ENCODE data around the gene HERC3.

HERC3 gene

DNA sequence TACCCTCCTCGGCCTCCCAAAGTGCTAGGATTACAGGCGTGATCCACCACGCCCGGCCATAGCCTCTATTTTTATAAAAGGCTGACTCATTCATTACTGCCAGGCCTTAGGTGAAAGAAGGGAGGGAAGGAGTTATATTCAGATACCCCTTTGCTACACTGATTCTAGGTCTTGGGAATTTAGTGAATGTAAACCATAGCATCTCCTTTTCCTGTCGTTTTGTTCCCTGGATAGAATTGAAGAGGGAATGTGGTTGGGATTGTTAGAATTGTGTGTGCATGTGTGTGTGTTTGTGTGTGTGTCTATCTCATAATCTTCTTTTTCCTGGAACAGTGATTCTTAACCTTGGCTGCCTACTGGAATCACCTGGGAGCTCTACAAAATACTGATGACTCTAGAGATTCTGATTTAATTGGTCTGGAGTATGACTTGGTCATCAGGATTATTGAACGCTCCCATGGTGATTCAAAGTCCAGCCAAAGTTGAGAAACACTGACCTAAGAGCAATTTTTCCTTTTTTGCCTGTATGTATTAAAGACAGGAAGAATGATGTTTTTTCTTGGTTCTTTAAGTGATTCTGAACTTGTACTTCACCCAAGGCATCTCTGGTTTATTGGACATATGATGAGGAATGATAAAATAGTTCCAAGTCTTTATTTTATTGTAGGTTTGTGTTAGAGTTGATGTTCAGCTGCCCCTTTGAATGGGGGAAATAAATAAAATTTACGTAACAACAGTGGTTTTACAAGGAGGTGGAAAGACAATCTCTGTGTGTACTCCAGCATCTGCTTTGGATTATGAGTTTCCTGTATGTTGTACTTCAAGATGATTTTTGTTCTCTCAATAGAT is 68.4 kb downstream of the HERC3 start:
- DNase-seq (ENCODE audit: low spot score), result no peak

DNA sequence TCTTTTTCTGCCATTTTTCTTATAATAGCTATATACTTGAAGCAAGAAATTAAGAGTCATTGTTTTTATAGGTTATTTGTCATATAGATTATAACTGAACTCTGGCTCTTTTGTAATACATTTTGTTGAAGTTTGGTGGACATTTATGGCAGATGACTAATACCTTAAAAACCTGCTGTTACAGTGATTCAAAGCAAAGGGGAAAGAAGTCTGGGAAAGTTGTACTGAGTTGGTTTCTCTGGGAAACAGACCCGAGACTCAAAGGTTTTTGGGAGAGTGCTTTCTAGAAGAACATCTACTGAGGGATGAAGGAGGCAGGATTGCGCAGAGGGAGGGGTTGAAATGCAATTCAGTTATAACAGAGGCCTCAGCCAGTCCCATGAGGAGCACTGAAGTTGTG is 69.5 kb downstream of the HERC3 start:
- peak; percentile 38 for DNase-seq (ENCODE audit: low spot score)

DNA sequence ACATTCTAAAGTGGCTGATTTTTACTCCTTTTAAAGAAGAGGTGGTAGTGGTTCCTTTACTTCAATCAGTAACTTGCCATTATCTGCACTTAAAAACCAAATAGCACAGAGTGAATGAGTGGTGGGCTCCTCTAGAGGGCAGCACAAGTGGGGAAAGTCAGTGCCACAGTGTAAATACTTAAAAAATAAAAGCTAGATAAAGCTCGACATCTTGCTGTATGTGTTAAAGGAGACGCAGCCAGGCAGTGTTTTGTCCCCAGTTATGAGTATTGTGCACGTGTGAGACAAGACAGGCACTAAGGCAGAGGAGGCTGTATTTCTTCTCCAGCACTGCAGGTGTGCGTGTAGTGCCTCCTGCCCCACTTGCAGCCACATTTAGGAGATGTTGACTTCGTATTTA is 80.7 kb downstream of the HERC3 start:
- DNase-seq (ENCODE audit: low spot score), result no peak

DNA sequence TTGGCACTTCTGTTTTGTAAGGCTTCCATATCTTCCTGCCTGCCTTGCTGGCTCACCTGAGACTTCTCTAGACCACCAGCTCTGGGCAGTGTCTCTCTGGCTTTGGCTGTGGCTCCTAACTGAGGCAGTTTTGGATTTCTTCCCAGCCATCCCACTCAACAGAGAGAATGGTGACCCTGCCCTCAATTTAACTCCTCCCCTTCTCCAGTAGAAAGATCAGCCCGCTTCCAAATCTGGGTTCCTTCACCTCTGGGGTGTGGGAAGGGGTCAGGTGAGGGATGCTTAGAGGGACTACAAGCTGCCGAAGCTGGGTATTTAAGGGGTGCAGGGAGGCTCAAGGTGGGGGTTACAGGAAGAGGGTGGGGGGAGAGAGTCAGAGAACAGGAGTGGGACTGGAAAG is 81.6 kb downstream of the HERC3 start:
- no peak for DNase-seq (ENCODE audit: low spot score)

DNA sequence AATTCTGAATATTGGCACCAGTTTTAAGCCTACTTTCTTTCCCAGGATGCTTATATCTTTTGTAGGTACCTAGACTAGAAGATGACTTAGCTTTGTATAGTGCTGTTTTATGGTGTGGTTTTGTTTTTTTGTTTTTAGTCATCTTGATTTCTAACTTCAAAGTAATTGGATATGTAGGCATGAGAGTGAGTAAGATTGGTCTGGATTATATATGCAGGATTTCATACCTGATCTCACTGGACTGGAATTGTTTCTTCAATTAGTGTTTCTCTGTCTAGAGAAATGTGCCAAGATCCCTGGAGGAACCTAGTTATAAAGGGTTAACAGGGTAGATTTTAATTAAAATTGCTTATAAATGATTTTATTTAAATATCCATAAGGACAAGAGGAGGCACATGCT is 82.3 kb downstream of the HERC3 start:
- no peak for DNase-seq (ENCODE audit: low spot score)

DNA sequence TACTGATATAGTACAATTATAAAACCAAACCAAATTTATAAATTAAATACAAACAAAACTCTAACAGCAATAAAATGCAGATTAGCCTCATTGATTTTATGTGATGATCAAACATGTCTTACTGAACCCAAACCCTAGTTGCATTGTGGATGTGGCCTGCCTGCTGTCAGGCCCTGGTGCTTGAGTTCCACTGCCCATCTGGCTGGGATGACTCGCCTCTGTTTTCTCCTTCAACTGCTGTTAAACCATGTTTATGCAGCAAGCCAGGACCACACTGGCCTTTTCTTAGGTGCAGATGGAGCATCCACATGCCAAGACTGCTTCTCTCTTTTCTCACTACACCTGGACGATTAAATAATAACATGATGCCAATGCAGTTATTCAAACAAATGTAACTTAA is 82.7 kb downstream of the HERC3 start:
- DNase-seq (ENCODE audit: low spot score), result peak; percentile 16

DNA sequence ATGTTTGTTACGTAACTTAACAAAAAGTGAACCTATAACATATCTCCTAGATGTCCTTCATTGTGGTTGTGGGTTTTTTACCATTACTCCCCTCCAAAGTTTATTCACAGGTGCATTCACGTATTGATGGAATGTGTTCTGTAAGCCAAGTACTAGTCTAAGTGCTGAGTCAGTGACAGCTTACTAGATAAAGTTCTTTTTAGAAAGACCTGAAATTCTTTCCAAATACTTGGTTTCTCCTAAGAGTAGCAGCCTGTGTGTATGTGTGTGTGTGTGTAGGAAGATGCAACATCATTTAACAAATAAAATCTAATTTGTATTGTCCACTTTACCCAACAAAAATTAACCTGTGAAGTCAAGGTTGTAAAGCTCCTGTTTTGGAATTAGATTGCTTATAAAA is 83.3 kb downstream of the HERC3 start:
- no peak for DNase-seq (ENCODE audit: low spot score)

DNA sequence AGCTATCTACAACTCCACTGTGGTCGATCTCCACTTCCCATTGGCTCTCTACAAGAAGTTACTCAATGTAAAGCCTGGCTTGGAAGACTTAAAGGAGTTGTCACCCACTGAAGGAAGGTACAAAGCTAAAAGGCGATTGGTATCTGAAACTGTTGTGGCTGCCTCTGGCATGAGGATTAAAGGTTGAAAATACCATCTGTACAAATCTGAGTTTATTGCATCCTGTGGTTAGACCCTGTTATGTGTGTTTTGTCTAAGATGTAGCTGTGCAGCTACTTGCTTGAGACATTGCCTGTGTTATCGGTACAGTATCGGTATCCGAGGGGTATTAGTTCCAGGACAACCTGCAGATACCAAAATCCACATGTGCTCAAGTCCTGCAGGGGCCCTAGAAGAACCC is 88.9 kb downstream of the HERC3 start:
- DNase-seq (ENCODE audit: low spot score), result no peak

DNA sequence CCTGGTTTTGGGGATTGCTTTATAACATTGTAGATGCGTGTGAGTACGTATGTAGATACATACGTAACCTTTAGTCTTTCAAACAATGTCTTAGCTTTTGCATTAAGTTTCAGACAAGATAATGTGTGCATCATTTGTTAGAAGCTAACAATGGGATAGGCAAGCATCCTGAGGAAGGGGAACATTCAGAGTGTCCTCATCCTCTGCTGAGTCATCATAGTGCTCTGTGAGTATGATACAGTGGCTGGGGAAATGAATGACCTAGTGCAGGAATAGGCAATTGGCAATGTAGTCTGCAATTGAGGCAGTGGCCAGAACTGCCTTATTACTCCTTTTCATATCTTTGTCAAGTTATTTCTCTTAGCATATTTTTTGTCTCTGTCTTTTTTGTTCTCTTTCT is 98.1 kb downstream of the HERC3 start:
- DNase-seq (ENCODE audit: low spot score), result no peak

DNA sequence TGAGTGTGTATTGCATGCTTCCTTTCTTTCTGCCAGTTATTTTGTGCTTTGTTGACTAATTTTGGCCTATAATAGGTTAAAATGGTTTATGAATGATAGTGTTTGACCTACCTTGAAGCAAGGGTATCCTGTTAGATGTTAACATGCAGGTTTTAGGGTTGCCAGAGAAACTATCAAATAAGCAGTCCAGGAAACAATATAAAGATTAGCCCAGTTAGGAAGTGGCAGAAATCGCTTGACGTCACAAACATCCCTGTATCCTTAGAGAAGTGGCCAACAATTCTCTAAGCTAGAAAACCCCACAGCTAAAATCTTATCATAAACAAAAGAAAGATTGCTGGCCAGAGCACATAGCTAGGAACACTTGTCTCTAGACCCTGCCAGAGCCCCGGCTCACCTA is 101.5 kb downstream of the HERC3 start:
- no peak for DNase-seq (ENCODE audit: low spot score)

DNA sequence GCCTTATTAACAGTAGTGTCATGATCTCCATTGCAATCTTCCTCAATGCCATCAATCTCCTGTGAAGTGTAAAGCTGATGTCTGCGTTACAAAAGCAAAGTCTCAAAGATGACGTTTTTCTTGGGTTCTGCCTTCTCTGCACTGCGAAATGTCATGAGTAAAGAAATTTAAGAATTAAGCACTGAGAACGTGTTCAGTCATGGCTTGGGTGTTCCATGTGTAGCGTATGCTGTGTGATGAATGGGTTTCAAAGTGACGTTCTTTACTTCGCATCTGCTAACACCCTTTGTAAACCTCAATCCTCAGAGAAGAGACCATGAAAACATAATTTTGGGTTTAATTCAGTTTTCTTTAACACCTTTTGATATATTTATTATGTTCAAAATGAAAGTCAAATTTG is 104.3 kb downstream of the HERC3 start:
- no peak for DNase-seq (ENCODE audit: low spot score)

DNA sequence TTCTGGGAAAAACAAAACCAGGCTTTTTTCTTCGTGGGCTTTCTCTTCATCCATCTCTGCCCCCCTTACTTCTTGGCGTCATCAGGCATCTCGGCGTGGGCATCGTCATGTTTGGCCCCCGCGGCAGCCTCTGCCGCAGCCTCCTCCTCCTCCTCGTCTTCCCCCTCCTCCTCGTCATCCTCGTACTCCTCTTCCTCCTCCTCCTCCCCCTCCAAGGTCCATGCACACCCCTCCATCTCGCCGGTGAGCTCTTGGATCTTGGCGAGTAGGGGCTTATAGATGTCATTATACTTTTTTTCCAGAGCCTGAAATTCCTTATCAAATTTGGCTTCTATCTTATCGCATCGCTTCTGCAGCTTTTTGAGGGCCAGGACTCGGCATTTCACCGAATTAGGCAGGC is 104.9 kb downstream of the HERC3 start:
- no peak for DNase-seq (ENCODE audit: low spot score)

DNA sequence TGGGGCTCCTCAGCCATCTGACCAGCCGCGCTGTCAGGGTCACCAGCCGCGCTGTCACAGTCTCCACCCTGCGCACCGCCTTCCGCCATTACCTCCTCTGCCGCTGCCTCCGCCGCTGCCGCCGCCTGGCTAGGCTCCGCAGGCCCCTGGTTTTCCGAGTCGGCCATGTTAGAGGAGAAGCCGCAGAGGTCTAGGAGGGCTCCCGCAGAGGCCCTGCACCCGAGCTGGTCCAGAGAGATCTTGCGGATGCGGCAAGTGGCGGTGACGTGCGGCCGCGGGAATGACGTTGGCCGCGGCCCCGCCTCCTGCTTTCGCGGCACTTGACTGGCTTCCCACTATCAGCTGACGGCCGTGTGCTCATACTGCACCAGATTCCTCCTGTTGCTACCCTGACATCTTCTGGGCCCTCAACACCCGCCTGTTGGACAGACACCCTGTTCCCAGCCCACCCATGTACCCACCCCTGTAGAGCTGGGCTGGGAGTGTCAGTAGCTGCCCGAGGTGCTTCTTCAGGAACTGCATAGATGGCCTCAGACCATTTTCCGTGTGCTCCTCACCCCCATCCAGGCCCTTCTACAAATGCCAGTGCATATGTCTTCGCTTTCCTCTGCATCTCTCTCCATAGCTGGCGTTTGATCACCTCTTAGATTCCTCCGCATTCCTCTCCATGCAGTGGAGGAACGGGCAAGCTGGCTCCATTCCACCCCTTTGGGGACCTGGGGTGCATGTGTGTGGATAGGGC is 105.5 kb downstream of the HERC3 start, which contains the start of gene NAP1L5:
Gene NAP1L5 (minus strand): TSS at position 242 of the 742 bp plus-strand sequence. CDS start 75 bp downstream, at position 167.
- peak; percentile 47 for DNase-seq (ENCODE audit: low spot score)

DNA sequence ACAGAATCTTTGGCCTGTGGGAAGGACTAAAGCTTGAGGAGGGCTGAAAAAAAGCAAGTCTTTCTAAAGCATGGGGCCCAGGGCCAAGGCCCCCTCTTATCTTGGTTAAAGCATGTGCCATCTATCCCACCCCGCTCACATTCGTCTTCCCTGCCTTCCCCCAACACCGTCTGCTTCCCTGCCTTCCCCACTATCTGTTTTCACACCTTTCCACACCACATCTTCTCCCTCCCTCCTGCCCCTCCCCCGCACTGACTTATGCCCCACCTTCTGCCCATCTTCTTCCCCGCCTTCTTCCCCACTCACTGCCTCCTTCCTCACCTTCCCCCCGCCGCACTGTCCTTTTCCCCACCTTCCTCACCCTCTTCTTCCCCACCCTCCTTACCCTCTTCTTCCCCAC is 106.2 kb downstream of the HERC3 start:
- DNase-seq (ENCODE audit: low spot score), result no peak

DNA sequence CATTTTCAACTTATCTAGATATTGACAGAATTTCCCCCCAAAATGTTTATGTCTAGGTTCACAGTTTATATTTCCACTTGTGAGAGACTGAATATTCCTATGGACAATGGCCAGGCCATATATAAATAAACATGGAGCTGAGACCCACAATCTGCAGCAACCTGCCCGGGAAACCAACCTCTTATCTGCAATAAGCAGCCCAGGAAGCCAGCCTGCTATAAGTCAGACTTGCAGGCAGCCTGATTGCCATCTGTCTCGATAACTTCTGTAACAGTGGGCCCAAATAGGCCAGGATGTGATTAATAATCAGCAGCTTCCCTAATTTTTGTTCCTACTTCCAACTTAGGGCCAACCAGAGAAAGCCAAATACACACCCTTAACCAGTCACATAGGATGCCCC is 110.5 kb downstream of the HERC3 start:
- no peak for DNase-seq (ENCODE audit: low spot score)

DNA sequence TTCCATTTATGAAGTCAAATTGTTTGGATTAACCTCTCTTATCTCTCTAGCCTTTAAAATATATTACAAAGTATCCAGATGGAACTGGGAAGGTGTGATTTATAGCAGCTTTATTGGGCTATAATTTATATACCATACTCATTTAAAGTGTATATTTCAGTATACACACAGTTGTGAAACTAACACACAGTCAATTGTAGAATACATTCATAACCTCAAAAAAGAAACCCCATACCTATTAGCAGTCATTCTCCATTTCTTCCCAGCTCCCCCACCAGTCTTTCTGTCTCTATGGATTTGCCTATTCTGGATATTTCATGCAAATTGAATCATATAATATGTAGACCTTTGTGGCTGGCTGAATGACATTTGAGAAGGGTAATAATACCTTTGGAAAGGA is 112.9 kb downstream of the HERC3 start:
- DNase-seq (ENCODE audit: low spot score), result no peak

DNA sequence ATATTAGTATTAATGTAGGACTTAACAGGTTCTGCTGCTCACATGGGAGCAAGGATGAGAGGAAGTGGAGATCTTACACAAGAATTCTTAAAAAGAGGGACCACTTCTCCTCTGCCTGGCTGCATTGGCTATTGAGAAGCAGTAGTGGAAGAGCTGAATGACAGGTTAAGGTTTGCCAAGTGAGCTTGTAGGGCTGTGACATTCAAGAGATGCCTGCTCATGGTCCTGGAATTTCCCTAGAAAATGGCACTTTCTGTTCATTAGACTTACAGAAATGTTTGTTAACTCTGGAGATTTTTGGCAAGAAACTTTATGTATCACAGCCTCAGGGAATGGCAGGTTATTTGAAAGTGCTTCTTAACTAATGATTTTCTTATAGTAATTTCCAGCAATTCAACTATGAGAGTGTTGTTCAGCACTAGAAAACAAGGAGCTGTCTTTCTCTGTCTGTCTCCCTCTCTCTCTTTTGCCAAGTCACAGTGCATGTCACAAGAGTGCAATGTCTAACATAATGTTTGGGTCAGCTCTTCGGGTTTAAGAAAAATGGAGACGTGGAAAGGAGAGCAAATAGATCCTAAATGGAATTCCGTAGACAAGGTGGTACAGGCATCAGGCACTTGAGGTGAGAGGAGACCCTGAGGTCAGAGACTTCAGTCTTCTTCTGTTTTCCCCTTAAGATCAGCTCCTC is 113.7 kb downstream of the HERC3 start:
- peak; percentile 17 for DNase-seq (ENCODE audit: low spot score)

DNA sequence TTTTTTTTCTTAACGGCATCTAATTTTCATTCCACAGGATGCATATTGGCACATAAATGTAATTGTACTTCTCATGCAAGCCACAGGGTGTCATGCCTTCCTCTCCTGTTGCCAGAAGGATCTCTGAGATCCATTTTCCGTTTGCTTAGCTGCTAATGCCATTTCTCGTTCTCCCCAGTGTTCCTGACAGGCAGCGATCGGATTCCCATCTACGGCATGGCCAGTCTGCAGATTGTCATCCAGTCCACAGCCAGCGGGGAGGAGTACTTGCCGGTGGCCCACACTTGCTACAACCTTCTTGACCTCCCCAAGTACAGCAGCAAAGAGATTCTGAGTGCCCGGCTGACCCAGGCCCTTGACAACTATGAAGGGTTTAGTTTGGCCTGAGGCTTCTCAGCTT is 114.3 kb downstream of the HERC3 start:
- DNase-seq (ENCODE audit: low spot score), result peak; percentile 42

DNA sequence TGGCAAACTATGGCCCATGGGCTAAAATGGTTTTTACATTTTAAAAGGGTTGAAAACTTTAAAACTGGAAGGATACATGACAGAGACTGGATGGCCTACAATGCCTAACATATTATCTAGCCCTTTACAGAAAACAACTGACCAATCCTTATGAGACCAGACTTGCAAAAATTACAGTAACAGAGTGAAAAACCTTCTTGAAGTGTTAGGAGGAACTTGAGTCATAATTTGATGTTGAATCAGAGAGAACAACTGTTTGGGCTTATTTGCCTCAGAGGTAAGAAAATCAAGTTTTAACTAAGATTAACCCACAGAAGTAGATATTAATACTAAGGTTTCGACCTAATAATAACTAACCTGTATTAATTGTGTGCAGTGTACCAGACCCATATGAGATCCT is 117.7 kb downstream of the HERC3 start:
- DNase-seq (ENCODE audit: low spot score), result no peak

DNA sequence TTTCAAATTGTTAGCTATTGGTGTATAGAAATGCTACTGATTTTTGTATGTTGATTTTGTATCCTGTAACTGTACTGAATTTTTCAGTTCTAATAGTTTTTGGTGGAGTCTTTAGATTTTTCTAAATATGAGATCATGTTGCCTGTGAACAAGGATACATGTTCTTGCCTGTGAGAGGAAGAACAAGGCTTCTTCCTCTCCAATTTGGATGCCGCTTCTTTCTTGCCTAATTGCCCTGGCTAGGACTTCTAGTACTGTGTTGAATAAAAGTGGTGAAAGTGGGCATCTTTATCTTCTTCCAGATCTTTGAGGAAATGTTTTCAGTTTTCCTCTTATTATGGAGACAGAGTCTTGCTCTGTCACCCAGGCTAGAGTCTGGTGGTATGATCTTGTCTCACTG is 121.5 kb downstream of the HERC3 start:
- no peak for DNase-seq (ENCODE audit: low spot score)

DNA sequence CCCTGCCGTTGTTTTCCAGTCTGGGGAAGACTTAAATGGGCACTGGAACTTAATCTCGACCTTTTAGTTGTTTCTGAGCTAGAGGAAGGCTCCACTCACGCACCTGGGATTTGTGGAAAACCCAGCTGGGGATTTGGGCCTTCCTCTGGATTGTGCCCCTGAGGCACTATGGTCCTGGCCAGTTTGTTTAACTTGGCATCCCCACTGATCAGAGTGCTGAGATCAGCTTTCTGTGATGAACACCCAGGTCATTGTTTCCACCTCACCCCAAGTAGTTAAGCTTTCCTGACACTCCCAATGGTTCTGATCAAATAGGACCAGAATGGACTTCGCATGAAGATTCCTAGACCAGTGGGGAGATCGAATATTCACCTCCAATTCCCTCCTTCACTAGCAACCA is 125.8 kb downstream of the HERC3 start:
- no peak for DNase-seq (ENCODE audit: low spot score)

DNA sequence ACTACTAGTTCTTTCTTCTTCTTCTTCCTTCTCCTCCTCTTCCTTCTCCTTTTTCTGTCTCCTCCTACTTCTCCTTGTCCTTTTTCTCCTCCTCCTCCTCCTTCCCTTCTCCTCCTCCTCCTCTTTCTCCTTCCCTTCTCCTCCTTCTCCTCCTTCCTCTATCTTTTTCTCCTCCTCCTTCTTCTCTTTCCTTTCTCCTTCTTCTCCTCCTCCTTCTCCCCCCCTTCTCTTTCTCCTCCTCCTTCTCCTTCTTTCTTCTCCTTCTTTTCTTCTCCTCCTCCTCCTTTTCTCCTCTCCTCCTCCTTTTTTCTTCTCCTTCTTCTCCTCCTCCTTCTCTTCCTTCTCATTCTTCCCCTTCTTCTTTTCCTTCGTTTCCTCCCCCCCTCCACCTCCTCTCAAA is 127.1 kb downstream of the HERC3 start:
- DNase-seq (ENCODE audit: low spot score), result no peak
